ENCODE results near the gene SLC6A13.

The SLC6A13 gene

GRCh38 chr12:273382-273781 lies 10.7 kb upstream of the SLC6A13 start:
- no peak for TF ChIP-seq ZNF274 (IDR thresholded peaks at IDR 0.05; ENCODE audit: low read depth, low read length)
- H3K4me3 ChIP-seq (ENCODE audit: low read length) = no peak overlapping the region

GRCh38 chr12:272942-273341 lies 10.3 kb upstream of the SLC6A13 start:
- TF ChIP-seq ZNF274 (IDR thresholded peaks at IDR 0.05; ENCODE audit: low read depth, low read length) = no peak
- H3K4me3 ChIP-seq (ENCODE audit: low read length) = no peak overlapping the region

- no peak for TF ChIP-seq ZNF274 (IDR thresholded peaks at IDR 0.05; ENCODE audit: low read depth, low read length)
Measured at GRCh38 chr12:271161-271560, 8.5 kb upstream of the SLC6A13 start.

GRCh38 chr12:269191-269590 lies 6.6 kb upstream of the SLC6A13 start:
- no peak for TF ChIP-seq ZNF274 (IDR thresholded peaks at IDR 0.05; ENCODE audit: low read depth, low read length)
- no peak overlapping the region for H3K4me3 ChIP-seq (ENCODE audit: low read length)

More at GRCh38 chr12:271161-271560, 8.5 kb upstream of the SLC6A13 start:
- H3K4me3 ChIP-seq (ENCODE audit: low read length) = no peak overlapping the region

- no peak overlapping the region for H3K4me3 ChIP-seq (ENCODE audit: low read length)
- TF ChIP-seq ZNF274 (IDR thresholded peaks at IDR 0.05; ENCODE audit: low read depth, low read length) = no peak
Measured at GRCh38 chr12:268483-268840, 5.8 kb upstream of the SLC6A13 start.

GRCh38 chr12:267581-268482 lies 5.2 kb upstream of the SLC6A13 start:
- no peak overlapping the region for H3K4me3 ChIP-seq (ENCODE audit: low read length)
- no peak for TF ChIP-seq ZNF274 (IDR thresholded peaks at IDR 0.05; ENCODE audit: low read depth, low read length)

GRCh38 chr12:265096-265495 lies 2.5 kb upstream of the SLC6A13 start:
- TF ChIP-seq ZNF274 (IDR thresholded peaks at IDR 0.05; ENCODE audit: low read depth, low read length) = no peak
- no peak overlapping the region for H3K4me3 ChIP-seq (ENCODE audit: low read length)

GRCh38 chr12:264269-264668 lies 1.6 kb upstream of the SLC6A13 start:
- TF ChIP-seq ZNF274 (IDR thresholded peaks at IDR 0.05; ENCODE audit: low read depth, low read length) = no peak
- H3K4me3 ChIP-seq (ENCODE audit: low read length) = no peak overlapping the region

- H3K4me3 ChIP-seq (ENCODE audit: low read length) = no peak overlapping the region
- TF ChIP-seq ZNF274 (IDR thresholded peaks at IDR 0.05; ENCODE audit: low read depth, low read length) = no peak
Measured at GRCh38 chr12:263574-263973, 938 bp upstream of the SLC6A13 start.

- no peak for TF ChIP-seq ZNF274 (IDR thresholded peaks at IDR 0.05; ENCODE audit: low read depth, low read length)
- H3K4me3 ChIP-seq (ENCODE audit: low read length) = no peak overlapping the region
Measured at GRCh38 chr12:262113-262512, 523 bp downstream of the SLC6A13 start.

- no peak for TF ChIP-seq ZNF274 (IDR thresholded peaks at IDR 0.05; ENCODE audit: low read depth, low read length)
- no peak overlapping the region for H3K4me3 ChIP-seq (ENCODE audit: low read length)
Measured at GRCh38 chr12:257521-258321, 4.9 kb downstream of the SLC6A13 start.

- no peak overlapping the region for H3K4me3 ChIP-seq (ENCODE audit: low read length)
- TF ChIP-seq ZNF274 (IDR thresholded peaks at IDR 0.05; ENCODE audit: low read depth, low read length) = no peak
Measured at GRCh38 chr12:256958-257357, 5.7 kb downstream of the SLC6A13 start.

- no peak for TF ChIP-seq ZNF274 (IDR thresholded peaks at IDR 0.05; ENCODE audit: low read depth, low read length)
- no peak overlapping the region for H3K4me3 ChIP-seq (ENCODE audit: low read length)
Measured at GRCh38 chr12:256225-256624, 6.4 kb downstream of the SLC6A13 start.

- no peak for TF ChIP-seq ZNF274 (IDR thresholded peaks at IDR 0.05; ENCODE audit: low read depth, low read length)
- no peak overlapping the region for H3K4me3 ChIP-seq (ENCODE audit: low read length)
Measured at GRCh38 chr12:254912-255311, 7.7 kb downstream of the SLC6A13 start.

GRCh38 chr12:254039-254438 lies 8.6 kb downstream of the SLC6A13 start:
- H3K4me3 ChIP-seq (ENCODE audit: low read length) = no peak overlapping the region
- TF ChIP-seq ZNF274 (IDR thresholded peaks at IDR 0.05; ENCODE audit: low read depth, low read length) = no peak

All from GM08714 (cell line).